HG03135 (cell line): ENCODE data around the gene PREX1.
"Not testable (repeated sequence)": the region's sequence is repeated elsewhere in the genome, so short reads cannot be mapped to it uniquely, and the experiment has no call there.

Source experiments
- ATAC-seq: cut with Tn5 transposase; IDR thresholded peaks from one replicate; pipeline ENCODE4 v1.9.1; 2021; ENCODE audit warnings: mild to moderate bottlenecking, moderate library complexity; ENCODE audit not compliant: unreplicated experiment

Gene PREX1

DNA sequence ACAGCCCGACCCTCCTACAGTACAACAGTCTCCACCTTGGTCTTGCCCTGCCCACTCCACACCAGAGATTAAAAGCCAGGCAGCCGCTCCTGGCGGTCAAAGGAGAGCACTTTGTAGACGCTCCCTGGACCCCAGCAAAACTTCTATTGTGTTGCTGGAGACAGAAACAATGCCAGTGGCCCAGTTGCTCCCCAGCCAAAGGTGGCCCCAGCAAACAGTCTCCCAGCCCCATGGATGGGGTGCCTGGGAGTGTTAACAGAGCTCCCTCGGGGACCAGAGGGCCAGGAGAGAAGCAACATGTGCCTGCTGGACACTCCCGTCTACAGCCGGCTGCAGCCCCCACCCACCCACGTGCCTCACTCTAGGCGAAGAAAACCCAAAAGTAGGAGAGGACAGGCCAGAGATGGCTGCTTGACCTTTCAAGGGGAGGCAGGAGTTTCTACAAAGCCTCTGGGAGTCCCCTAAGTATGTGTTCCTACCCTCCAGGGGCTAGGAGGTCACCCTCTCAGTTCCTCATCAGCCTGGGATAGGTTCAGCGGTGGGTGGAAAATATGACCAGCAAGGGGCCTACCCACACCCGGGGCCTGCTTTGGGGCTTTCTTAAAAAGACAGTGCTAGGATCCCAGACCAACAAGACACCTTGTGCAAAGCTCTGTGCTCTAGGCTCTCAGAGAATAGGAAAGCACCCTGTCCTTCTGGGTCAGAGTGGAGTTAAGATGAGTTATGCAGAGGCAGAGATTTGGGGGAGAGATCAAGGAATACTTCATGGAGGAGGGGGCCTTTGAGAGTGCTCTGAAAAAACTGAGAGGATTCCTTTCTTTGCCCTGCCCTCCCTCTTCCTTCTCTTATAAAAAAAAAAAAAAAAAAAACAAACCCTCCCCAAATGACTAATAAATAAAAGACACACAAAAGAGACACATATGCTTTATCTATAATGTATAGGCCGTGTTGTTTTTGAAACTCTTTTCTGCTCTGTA lies 19.0 kb upstream of the PREX1 start:
- peak; percentile 92 for ATAC-seq

DNA sequence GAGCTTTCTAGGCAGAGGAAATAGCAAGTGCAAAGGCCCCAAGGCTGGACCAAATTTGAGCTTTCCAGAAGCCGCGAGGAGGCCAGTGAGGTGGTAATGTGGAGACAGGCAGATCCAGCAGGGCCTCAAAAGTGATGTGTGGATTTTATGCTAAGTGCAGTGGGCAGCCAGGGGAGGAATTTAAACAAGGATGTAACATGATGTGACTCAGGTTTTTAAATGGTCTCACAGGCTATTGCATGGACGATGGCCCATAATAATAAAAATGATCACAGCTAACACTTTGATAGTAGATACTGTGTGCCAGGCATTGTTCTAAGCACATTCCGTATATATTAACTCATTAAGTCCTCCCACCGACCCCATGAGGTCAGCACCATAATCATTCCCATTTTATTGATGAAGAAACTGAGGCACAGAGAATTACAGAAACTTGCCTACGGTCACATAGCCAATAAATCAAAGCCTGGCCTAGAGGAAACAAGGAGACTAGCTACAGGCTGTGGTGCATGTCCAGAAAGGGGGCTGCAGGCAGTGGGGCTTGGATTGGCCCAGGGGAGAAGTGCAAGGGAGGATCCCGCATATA lies 18.0 kb upstream of the PREX1 start:
- no peak for ATAC-seq

DNA sequence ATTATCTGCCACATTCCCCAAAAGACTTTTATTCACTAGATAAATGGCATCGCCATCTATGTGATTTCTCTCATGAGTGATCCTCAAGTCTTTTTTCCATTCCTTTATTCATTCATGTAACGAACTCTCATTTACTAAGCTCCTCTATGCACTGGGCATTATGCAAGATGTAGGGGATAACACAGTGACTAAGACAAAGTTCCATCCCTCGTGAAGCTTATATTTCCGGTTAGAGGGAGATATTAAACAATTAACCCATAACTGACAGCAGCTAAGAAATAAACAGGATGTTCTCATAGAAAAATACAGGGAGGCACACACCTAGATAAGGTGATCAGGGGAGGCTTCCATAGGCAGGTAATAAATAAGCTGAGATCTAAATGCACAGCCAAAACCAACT lies 17.2 kb upstream of the PREX1 start:
- ATAC-seq = no peak

DNA sequence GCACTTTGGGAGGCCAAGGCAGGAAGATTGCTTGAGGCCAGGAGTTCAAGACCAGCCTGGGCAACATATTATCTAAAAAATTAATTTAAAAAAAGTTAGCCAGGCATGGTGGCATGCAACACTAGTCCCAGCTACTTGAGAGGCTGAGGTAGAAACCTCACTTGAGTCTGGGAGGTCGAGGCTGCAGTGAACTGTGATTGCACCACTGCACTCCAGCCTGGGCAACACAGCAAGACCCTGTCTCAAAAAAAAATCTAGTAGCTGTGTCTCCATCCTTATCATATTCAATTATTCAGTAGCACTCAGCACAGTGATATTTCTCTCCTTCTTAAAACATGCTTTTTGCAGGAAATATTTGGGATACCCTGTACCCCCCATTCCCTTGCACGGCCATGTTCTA lies 16.1 kb upstream of the PREX1 start:
- not testable (repeated sequence) for ATAC-seq

DNA sequence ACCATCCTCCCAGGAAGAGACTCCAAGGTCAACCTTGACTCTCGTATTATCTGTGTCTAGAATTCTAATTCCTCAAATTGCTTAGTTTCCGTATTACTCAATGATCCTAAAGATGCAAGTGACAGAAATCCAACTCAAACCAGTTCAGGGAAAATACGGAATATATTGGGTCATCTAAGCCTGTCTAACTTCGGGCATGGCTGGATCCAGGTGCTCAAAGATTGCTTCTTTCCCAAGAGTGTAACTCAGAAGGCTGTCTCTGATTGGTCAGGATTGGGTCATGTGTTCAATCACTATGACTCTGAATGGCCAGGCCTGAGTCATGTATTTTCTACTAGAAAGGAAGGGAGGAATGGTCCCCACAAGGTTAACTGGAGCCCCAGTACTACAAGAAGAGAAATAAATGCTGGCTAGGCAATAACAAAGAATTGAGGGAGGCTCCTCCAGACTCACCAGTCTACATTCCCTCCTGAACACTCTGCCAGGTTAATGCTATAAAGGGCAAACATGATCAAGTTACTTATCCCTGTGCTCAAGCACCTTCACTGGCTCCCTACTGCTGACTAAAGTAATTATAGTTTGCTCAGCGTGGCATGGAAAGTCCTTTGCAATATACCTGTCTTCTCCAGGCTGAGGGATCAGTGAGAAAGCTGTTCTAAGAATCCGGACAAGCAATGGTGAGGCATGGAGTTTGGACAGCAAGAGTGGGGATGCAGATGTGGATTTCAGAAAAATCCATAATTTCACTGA lies 15.4 kb upstream of the PREX1 start:
- ATAC-seq = no peak

DNA sequence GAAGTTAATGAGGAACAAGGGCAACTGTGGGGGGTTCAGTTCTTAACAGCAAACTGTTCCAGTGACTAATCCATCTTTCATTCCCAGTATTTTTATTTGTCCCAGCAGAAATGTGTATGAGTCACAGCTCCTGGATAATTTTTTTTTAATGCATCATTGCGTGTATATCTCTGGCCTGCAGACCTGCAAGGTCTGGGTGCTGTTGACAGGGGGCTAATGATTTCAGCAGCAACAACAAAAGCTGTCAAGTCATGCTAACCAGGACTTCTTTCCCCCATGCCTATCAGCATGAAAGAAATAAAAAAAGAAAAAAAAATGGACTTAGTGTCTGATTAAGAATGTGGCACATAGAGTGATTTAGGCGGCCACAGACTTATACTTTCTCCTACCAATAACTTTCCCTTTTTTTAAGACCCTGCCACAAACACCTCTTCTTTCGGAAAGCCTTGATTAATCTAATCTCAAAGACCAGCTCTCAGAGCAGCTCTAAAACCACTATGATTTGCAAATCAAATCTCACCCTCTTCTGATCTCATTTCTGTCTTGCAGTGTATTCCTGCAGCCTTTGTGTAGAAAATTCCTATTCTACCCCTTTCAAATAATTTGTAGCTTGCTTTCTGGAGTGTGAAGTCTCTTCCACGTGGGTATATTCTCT lies 14.2 kb upstream of the PREX1 start:
- no peak for ATAC-seq

DNA sequence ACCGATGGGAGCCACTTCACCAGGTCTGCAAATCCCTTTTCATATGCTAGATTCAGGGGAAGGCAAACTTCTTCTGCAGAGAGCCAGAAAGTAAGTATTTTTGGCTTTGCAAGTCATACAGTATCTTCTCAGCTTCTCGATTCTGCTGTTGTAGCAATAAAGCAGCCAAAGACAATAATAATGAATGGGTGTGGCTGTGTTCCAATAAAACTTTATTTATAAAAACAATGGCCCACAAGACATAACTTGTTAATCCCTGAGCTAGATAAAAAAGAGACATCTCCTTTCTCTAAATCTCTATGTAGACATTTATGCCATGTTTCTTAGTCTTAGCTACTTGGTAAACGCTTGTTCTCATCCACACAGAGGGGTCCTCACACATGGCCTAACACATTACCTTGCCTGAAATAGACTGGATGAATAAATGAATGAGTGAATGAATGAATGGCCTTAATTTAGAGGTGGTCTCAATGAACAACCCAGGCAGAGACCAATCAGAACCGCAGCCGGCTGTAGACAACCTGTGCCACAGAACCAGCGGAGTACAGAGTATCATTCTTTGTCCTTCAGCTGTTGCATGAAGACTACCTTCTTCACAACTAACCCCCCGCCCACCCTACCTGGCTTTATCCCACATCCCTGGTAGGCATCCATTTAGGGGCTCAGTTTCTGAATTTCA lies 13.5 kb upstream of the PREX1 start:
- ATAC-seq = no peak

DNA sequence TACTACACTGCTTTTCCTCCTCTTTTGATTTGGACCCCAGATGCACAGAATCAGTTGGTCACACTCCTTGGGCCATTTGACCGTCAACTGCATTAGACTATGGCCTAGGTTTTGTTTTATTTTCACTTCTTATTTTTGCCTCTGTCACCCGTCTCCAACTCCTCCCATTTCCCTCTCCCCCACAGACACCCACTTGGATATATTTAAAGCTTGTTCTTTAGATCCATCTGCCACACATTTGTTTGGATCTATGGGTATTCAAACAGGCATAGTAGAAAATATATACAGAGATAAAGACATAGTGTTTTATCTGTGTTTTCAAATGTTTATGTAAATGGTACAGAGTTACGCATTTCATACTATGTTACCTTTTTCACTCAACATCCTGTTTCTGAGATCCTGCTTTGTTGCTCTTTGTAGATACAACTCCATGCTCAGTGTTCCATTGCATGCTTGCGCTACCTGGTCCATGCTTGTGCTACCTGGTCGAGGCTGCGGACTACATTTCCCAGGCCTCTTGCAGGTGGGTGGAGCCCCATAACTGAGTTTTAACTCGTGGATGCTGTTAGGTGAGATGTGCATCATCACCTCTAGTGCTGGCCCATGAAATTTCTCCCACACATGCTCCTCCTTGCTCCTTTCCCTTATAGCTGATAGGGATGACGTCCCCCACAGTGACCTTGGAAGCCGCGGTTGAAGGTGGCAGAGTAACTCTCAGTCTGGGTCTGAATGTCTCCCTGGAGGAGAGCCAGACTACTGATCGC lies 11.5 kb upstream of the PREX1 start:
- ATAC-seq = no peak

DNA sequence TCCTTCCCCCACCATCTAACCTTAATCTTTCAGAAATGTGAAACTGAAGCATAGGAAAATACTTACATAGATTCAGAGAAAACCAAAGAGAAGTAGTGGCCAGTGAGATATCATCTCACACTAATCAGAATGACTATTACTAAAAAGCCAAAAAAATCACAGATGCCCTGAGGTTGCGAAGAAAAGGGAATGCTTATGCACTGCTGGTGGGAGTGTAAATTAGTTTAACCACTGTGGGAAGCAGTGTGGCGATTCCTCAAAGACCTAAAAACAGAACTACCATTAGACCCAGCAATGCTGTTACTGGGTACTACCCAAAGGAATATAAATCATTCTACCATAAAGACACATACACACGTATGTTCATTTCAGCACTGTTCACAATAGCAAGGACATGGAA lies 9.2 kb upstream of the PREX1 start:
- ATAC-seq = no peak

DNA sequence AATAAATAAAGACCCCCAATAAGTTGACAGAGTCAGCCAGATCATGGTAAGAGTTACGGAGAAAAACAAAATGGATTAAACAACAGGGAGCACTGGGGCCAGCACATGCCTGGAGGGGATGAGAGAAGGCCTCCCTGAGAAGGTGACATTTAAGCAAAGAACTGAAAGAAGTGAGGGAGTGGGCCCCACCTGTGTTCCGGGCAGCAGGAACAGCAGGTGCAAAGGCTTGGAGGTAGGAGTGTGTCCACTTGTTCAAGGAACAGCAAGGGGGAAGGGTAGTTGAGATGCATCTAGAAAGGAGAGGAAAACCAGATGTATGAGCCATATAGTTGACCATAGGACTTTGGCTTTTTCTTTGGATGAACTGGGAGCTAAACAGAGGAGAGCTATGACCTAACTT lies 7.6 kb upstream of the PREX1 start:
- ATAC-seq = no peak

DNA sequence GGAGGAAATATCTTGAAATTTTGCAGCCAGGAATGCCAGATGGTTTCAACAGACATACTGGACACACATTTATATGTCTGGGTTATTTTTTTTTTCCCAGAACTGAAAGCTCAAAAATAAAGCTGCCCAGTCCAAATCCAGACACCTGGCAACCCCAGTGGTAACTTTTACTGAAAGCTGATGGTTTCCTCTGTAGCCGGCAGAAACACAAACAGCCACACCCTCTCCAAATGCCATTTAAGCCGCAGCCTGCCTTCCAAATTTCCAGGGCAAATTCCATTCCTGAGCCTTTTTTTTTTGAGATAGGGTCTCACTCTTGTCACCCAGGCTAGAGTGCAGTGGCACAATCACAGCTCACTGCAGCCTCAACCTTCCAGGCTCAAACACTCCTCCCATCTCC lies 6.5 kb upstream of the PREX1 start:
- no peak for ATAC-seq

DNA sequence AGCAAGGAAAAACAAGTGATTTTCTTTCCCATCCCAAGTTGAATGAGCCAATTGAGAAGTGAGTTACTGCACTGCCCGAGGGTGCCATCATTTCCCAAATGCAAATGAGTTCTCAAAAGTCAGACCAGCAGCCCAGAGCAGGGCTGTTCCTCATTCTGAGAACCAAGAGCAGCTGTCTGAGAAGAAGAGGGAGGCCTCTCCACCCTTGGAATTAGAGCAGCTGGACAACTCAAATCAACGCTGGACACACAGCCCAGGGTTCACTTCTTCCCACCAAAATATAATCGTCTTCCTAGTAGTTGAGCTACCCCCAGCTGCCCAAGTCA lies 4.6 kb upstream of the PREX1 start:
- ATAC-seq = no peak

DNA sequence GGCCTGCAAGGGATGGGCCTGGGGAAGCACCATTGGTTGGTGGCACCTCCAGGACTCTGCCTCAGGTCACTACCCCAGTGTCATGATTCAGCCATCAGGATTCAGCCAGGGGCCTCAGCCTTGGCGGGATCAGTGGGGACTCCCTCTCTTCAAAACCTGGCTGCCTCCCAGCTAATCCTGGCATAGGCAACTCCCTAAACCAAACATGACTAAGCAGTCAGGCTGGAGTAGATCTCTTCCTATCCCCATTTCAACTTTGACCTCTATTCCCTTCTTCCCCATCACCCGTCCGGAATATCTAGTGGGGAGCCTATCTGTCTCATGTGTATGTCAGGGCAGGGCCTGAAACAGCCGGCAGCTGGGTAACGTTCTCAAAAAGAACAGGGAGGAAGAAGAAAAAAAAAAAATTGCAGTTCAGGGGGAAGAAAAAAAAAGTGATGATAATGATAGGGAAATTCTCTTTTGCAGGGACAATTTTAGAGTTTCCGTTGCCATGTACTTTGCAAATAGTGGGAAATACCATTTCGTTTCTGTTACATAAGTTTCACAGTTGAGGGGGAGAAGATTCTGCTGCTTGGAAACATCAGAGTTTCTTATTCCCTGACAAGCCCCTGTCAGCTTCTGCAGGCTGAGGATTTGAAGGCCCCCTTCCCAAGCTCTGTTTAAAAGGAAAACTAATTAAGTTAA lies 4.1 kb upstream of the PREX1 start:
- ATAC-seq = no peak

DNA sequence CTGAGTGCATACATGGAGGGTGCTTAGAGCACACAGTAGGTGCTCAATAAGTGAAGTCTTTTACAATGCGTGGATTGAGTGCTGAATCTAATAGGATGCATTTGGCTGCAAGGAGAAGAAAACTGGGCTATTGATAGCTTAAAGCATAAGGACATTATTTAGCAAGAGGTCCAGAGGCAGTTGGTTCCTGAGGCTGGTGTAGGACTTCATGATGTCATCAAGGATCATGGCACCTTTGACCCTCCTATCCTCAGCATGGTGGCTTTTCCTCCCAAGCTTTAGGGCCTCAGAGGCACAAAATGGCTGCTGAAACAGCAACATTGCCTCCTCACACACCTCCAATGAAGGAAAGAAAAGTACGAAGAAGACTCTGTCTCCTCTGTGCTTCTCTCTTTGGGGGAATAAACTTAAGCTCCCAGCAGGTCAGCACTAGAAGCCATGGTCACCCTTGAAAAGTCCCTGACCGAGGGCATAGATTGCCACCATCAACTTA lies 3.1 kb upstream of the PREX1 start:
- no peak for ATAC-seq

DNA sequence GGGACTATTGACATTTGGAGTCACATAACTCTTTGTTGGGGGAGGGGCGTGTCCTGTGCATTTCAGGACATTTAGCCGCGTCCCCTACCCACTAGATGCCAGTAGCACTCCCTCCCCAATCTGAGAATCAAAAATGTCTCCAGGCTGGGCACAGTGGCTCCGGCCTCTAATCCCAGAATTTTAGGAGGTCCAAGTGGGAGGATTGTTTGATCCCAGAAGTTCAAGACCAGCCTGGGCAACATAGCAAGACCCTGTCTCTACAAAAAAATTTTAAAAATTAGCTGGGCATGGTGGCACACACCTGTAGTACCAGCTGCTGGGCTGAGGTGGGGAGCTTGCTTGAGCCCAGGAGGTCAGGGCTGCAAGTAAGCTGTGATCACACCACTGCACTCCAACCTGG lies 2.1 kb upstream of the PREX1 start:
- no peak for ATAC-seq

DNA sequence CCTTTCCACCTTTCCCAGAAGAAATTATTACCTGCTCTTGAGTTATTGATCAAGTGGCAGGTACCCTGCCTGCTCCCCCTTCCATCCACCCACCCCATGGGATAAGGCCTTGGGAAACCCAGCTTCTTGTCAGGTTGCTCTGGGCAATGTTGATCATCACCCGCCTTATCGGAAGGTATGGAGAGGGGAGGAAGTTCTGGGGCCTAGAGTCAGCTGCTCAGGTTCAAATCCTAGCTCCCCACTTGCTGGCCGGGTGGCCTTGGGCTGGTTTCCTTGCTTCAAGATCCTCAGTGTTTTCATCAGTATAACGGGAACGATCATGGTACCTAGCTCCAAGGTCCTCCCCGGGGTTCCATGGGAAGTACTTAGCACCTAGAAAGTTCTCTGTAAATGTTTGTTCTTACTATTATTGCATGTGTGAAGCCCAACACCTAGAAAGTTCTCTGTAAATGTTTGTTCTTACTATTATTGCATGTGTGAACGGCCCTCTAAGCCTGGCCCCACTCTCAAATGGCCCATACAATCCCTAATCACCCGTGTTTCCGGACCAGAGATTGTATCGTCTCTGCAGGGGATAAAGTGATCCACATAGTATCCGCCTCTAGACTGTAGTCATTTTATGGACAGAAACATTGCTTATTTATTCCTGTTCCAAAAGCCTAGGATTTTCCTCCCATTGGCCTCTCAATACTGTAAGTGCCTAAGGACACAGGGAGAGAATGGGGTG lies 1.1 kb upstream of the PREX1 start:
- no peak for ATAC-seq

DNA sequence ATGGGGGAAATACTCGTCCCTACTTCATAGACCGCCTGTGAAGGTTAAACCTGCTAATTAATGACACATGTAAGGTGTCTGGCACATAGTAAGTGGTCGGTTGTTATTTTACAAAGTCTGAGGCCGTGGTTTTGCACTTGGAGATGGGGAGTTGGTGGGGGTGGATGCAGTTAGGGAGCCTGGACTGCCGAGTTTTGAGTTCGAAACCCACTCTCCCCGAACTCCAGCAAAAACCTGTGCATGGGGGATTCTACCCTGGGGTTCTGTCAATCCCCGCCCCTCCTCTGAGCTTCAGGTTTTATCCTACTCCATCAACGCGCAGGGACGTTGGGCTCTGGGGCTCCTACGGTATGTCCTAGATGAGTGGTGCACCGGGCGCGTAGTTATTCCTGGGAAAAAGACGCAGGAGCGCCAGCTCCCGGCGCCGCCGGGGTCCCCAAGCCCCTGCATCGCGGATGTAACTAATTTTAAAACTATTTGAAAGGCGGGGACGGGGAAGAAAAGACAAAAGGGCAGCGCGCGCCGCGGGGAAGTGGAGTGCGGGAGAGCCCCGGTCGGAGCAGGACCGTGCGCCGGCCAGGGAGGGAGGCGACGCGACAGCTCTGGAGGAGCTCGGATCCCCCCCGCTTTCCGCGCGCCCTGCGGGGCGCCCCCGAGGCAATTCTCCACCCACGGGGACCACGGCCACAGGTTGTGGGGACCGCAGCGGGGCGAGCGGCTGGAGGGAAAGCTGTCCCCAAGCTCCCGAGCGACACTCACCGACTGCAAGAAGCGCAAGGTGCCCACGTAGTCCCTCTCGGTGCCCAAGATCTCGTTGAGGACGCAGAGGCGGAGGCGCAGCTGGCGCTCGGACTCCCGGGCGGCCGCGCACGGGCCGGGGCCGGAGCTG lies 672 bp downstream of the PREX1 start:
- peak; percentile 20 for ATAC-seq

DNA sequence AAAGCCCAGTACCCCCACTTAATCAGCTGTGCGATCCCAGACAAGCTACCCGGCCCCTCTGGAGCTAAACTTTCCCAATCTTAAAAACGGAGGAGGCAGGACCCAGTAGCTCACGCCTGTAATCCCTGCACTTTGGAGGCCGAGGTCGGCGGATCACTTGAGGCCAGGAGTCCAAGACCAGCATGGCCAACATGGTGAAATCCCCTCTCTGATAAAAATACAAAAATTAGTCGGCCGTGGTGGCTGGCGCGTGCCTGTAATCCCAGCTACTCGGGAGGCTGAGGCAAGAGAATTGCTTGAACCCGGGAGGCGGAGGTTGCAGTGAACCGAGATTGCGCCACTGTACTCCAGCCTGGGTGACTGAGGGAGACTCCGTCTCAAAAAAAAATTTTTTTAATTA lies 1.3 kb downstream of the PREX1 start:
- not testable (repeated sequence) for ATAC-seq
